GM10266 (cell line): ENCODE results near the gene ABCB8.

Experiments used
- DNase-seq: peaks from one replicate; pipeline ENCODE4 v3.0.0; 2012; ENCODE audit errors: extremely low spot score
- CTCF ChIP-seq: IDR thresholded peaks from 2 replicates; pipeline ENCODE4 v1.5.1; 2012; ENCODE audit warnings: mild to moderate bottlenecking, low read depth; ENCODE audit not compliant: control insufficient read depth, insufficient read depth; ENCODE audit errors: missing control alignments

The ABCB8 gene

GRCh38 chr7:151028131-151028947, at the start of gene ABCB8:
Gene ABCB8, plus strand, starts transcription at chr7:151028450. Its CDS starts 66 bp downstream, at chr7:151028516.
- peak; percentile 36 for TF ChIP-seq CTCF

DNA sequence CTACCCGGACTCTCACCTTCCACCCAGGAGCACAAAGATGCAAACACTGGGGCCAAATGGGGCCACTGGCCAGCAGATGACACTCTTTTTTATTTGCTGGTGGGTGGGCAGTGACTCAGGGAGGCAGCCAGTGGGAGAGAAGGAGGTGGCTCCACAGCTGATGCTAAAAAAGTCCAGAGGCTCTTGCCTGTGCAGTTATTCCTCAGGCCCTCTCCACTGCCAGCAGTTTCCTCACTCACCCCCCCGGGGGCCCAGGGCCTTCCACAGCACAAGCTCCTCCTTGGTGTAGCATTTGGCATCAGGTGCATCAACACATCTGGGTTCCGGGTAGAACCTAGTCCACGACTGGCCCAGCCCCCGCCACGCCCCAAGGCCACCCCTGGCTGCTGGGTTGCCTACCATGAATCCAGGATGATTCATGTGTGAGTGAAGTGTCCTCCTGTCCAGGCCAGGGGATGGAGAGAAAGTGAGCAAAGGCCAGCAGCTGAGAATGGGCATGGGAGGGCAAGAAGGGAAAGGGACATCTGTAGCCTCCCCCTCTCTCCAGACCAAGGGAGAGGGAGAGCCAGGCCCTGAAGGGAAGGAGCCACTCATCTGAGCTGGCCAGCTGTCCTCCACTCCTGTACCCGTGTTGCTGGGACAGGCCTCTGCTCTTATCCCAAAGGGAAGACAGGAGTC, 48.4 kb upstream of the ABCB8 start:
- TF ChIP-seq CTCF, result no peak
- no peak for DNase-seq

More at GRCh38 chr7:151028131-151028947, at the start of gene ABCB8:
- peak; percentile 99 for DNase-seq

DNA sequence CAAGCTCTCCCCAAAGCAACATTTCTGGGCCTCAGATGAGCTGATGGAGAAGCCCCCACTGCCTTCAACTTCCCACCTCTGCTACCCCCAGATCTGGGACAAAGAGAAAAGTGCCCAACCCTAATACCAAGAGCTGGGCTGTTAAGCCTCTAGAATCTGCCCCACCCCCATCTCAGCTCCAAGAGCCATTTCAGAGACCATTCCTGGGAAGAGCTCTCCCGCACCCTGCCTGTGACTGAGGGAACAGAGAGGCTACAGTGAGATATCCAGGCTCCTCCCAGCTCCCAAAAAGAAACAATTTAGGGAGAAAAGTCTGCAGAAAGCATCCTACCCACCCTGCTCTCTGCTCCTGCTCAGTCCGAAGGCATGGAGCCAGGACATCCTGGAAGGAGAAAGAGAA, 47.6 kb upstream of the ABCB8 start:
- no peak for DNase-seq
- TF ChIP-seq CTCF, result no peak

DNA sequence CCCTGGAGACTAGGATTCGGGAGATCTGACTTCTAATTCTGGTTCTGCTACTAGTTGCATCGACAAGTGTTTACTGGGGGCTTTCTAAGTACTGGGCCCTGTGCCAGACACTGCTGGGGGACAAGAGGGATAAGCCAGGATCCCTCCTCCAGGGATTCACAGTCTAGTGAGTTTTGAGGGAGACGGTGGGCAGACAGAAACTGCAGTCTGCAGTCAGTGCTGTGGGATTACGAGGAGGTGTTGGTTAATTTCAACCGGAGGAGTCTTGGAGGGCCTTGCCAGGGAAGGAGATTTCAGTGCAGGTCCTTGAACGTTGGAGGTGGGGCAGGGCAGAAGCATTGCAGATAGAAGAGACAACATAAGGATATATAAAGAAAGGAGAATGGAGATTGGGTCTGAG, 46.6 kb upstream of the ABCB8 start:
- no peak for TF ChIP-seq CTCF
- DNase-seq, result no peak

- TF ChIP-seq CTCF, result no peak
These were observed 45.9 kb upstream of the ABCB8 start for GRCh38 chr7:150982351-150982750.

GRCh38 chr7:150983893-150984368, 44.3 kb upstream of the ABCB8 start:
- no peak for TF ChIP-seq CTCF
- peak; percentile 63 for DNase-seq

More at GRCh38 chr7:150982351-150982750, 45.9 kb upstream of the ABCB8 start:
- DNase-seq, result no peak

- peak; percentile 70 for DNase-seq
- TF ChIP-seq CTCF, result peak; percentile 75
These were observed 42.1 kb upstream of the ABCB8 start for GRCh38 chr7:150986099-150986512.
